A204.1 (cell line): ENCODE results near the gene MAS1L.

Experiments
- FAIRE-seq: peaks from 2 replicates; lab custom pipeline; 2012; peaks lifted over from hg19 to GRCh38; lab: Jason Lieb, UNC

The MAS1L gene

GRCh38 chr6:29510202-29510601, 22.4 kb upstream of the MAS1L start:
- no peak for FAIRE-seq

- FAIRE-seq, result no peak
Measured at GRCh38 chr6:29509711-29510110, 22.0 kb upstream of the MAS1L start.

DNA sequence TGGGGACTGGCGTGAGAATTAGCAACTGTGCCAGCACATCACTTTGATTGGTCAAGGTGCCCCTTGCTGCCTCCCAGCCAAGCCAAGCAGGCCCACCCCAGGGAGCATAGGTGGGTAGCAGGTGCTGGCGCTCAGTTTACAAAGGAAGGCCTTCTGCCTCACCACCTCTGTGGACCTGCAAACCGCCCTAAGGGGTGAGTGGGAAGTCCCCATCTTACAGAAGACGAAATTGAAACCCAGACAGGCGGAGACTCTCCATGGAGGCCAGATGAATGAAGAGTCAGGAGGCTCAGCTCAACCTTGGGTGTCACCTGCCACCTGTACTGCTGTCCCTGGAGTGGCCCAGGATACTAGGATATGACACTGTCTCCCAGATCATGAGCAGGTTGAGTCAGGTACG, 21.5 kb upstream of the MAS1L start:
- FAIRE-seq, result no peak

DNA sequence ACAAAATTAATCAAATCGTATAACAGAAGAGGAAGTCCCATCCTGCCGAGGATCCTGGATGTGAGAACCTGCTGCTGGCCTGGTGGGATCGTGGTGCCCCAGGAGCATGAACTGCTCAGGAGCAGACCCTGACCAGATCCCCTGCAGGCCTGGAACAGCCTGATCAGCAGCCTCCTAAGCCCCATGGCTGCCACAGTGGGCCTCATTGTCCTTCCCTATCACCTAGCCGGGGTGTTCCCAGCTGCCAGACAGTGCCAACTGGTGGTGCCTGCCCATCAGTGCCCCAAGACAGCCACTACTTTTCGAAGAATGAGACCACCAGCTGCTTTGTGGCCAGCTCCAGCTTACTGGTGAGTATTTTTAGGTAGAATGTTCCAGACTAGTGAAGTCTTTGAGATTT, 19.6 kb upstream of the MAS1L start:
- FAIRE-seq, result no peak

- FAIRE-seq, result no peak
Measured at GRCh38 chr6:29506446-29507067, 18.8 kb upstream of the MAS1L start.

DNA sequence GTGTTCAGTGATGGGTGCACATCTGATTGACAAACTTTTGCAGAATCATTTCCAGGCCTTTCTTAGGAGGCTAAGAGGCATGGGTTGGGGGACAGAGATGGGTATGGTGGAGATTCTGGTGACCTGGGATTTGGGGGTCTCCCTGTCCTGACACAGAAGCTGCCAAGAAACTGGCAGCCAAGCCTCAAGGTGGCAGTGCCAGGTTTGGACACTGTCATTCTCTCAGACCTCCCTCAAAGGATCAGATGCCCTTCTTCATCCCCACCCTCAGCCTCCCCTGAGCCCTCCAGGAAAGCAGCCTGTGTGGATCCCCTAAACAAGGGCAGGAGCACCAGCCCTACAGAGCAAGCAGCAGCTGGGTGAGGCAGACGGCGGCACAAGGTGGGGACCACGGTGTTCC, 18.1 kb upstream of the MAS1L start:
- FAIRE-seq, result no peak

DNA sequence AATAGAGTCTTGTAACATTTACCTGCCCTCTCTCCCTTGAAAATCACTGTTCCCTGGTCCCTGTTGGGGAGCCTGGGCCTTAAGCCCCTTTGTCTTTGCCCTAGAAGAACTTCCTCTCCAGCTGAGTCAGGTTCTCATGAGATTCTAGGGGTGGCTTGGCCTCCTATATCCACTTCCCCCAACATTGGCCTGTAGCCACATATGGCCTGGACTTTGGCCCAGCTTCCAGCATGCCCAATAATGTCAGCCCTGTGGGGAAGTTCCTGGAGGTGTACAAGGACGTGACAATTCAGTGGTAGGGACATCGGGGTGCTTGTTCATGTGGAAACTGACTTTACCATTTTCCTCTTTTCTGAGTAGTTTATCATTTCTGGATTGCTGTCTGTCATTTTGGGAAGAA, 17.2 kb upstream of the MAS1L start:
- no peak for FAIRE-seq

GRCh38 chr6:29502597-29502996, 14.8 kb upstream of the MAS1L start:
- FAIRE-seq, result no peak

- FAIRE-seq, result no peak
Measured at GRCh38 chr6:29502181-29502580, 14.4 kb upstream of the MAS1L start.

DNA sequence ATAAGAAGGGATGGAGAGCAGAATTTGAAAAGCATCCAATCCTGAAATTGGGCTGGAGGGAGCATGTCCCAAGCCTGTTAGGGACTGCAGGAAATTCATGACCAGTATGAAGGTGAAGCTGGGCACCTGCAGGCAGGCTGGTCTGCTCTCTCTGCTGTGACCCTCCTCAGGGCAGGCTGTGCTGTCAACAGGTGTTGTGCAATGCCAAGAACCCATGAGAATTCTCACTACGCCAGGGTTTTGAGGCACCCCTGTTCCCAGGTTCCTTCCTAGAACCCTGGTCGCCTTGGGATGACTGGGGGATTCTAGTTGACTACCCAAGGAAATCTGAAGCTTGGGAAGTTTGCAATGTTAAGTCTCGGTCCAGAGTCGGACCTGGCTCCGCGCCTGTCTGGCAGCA, 13.3 kb upstream of the MAS1L start:
- no peak for FAIRE-seq

DNA sequence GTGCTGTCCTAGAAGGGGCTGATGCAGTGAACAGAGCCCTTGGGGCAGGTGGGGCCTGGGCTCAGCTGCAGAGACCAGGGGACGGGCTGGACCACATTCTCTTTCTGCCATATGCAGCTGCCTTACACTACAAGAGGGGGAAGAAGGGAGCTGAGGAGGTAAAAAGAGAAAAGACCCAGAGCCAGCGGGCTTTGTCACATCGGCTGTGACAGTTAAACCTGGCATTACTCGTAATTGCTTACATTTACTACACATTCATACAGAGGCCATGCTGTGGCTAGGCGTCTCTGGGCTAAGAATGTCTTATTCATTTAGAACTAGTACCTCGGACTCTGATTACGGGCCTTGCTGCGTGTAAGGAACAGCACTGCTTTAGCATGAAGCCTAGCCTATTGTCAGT, 12.8 kb upstream of the MAS1L start:
- no peak for FAIRE-seq

DNA sequence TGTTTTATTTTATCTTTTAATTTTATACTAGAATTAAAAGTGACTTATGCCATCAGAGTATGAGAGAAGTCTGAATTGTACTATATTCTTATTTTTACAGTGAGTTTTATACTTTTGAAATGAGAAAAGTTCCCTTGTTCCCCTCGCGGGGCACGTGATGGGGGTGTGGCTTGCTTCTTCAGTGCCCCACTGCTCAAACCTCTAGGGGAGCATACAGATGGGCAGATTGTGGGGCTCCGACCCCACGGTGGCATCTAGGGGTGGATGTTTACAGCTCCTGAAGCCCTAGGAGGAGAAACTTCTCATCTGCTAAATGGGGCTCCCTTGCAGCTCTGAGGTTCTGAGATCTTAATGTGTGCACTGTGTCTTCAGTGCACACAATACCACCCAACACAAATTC, 11.9 kb upstream of the MAS1L start:
- no peak for FAIRE-seq

GRCh38 chr6:29496961-29497360, 9.2 kb upstream of the MAS1L start:
- FAIRE-seq, result no peak

GRCh38 chr6:29495571-29495970, 7.8 kb upstream of the MAS1L start:
- FAIRE-seq, result no peak

- no peak for FAIRE-seq
Measured at GRCh38 chr6:29494131-29494530, 6.4 kb upstream of the MAS1L start.

DNA sequence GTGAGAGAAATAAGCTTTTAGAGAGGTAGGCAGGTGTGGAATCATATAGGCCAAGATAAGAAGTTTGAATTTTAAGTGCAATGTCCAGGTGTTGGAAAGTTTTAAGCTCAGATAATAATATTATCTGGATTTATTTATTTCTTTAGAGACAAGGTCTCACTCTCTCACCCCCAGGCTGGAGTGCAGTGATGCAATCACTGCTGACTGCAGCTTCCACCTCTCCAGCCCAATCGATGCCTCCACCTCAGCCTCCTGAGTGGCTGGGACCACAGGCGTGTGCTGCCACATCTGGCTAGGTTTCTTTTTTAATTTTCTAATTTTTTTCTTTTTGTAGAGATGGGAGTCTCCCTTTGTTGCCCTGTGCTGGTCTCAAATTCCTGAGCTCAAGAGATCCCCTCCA, 5.5 kb upstream of the MAS1L start:
- no peak for FAIRE-seq

DNA sequence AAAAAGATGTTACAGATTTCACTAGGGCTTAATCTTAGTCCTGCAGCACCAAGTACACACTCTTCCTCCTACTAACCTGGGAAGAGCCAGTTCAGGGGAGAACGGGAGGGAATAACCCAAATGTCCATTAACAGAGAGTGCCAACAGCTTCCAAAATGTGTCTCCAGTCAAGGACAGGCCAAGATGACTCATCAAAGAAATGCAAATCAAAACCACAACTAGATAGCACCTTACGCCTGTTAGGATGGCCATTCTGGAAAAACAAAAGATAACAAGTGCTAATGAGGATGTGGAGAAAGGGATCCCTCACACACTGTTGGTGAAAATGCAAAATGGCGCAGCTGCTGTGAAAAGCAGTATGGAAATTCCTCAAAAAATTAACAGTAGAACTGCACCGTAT, 3.8 kb upstream of the MAS1L start:
- no peak for FAIRE-seq

DNA sequence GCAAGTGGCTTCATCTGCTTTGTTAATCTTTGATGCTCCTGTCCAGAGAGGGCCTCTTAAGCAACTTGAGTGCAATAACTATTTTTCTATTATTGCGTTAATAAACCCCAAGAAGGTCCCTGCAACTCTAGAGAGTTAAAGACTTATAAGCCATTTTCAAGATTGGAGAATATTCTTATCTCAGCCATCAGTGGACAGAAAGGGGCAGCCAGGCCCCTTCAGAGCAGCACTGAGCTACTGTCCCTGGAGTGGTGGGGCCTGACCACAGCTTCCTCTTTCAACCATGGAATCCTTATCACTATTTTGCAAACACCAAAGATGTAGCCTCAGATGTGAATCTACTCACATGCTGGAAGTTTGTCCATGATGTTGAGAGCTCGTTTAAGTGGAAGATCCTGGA, 2.8 kb upstream of the MAS1L start:
- FAIRE-seq, result no peak

DNA sequence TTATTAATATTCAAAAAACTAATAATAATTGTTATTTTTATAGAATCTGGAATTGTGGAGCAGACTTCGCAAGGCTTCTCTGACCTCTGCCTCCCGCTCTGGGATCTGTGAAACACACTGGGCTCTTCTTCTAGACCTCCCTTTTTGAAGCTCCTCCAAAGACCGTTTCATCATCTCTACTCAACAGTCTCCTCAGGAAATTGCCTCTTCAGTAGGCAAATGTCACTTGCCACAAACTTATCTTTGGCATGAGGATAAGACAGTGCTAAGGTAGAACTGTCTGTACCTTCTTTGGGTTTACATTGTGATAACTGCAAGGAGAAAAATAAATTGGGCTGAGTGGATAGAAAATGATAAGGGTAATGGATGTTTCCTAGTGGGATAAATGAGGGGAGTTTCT, 2.3 kb upstream of the MAS1L start:
- no peak for FAIRE-seq

DNA sequence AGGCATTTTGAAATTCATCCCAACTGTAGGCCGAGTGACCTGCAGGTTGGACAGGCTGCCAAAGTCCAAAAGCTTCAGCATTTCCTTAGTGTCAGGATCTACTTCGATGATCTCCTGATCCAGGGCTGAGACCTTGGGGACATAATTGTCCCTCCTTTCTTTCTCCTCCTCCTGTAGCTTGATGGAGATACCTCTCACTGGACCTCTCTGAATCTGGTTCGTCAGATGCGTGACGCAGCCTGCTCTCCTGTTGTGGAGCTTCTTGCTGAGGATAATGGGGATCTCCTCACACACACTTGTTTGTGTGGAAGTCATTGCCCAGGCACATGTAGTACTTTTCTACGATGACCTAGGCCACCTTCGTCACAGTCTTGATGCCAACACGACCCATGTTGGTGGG, 1.5 kb upstream of the MAS1L start:
- FAIRE-seq, result no peak

DNA sequence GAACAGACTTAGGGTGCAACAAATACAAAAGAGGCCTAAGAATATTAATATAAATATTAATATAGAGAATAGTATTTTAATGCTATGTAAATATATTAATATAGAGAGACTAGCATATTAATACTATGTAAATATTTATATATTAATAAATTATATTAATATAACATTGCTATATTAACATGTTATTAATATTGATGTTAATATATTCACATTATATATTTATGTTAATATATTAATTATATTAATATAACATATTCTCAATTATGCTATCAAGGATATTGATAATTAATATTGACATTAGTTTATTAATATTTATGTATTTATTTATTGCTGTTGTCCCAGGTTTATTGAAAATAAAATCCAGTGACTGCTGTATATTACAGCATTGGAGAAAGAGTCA, 1.1 kb upstream of the MAS1L start:
- FAIRE-seq, result peak; percentile 96

- FAIRE-seq, result no peak
Measured at GRCh38 chr6:29487131-29487530, 625 bp downstream of the MAS1L start.

- FAIRE-seq, result no peak
Measured at GRCh38 chr6:29486577-29486976, 1.2 kb downstream of the MAS1L start.

GRCh38 chr6:29483735-29484134, 4.0 kb downstream of the MAS1L start:
- no peak for FAIRE-seq

DNA sequence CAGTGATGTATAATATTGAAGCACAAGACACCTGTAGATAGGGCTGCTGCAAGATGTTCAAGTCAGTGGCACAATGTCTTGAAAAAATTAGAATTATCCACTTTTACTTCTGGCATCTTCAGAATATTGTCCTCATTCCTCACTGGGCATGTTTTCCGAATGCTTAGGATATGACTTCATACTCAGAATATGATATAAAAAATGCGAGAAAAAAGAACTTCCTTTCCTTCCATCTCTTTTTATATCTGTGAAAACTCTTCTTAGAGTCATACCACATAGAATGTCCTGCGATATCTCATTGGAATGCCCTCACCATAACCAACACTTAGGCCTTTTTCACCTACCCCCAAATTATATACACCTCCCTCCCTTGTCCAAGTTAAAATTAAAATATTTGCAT, 4.6 kb downstream of the MAS1L start:
- no peak for FAIRE-seq
